Activated CD8-positive, alpha-beta T cell treated with anti-CD3 and anti-CD28 coated beads for 36 hours (primary cell): ENCODE data around the gene CD6. TPM values are rescaled to one million over a fixed set of nuclear protein-coding genes. Genes with fewer than 3 reads are reported as not detected.

Experiments used
- ATAC-seq: fragments of 200-7000 bp; cut with Tn5 transposase; one replicate; pipeline ENCODE4 v1.10.0; 2021; ENCODE audit warnings: mild to moderate bottlenecking, moderate library complexity
- CTCF ChIA-PET: fragments of 350-600 bp; sonication (Branson Sonifier 250); formaldehyde crosslinking; loops from one replicate; lab custom pipeline; 2021; ENCODE audit warnings: antibody characterized with exemption; lab: Charles Lee
- POLR2A ChIA-PET: fragments of 350-600 bp; sonication (Branson Sonifier 250); formaldehyde crosslinking; loops from one replicate; lab custom pipeline; 2021; ENCODE audit warnings: antibody characterized with exemption; lab: Charles Lee
- DNase-seq: peaks from one replicate; pipeline ENCODE4 v3.0.0-alpha.2; 2020
- H3K27ac Mint-ChIP-seq: one replicate; pipeline ENCODE4 v1.8.0; 2021; ENCODE audit warnings: mild to moderate bottlenecking, mixed read lengths
- H3K27me3 Mint-ChIP-seq: one replicate; pipeline ENCODE4 v1.8.0; 2021; ENCODE audit warnings: mixed read lengths
- H3K36me3 Mint-ChIP-seq: one replicate; pipeline ENCODE4 v1.8.0; 2021; ENCODE audit warnings: low read depth, mixed read lengths
- H3K4me1 Mint-ChIP-seq: one replicate; pipeline ENCODE4 v1.8.0; 2021; ENCODE audit warnings: low read depth, mixed read lengths
- H3K4me3 Mint-ChIP-seq: one replicate; pipeline ENCODE4 v1.8.0; 2021; ENCODE audit warnings: mild to moderate bottlenecking, moderate library complexity, mixed read lengths
- H3K9me3 Mint-ChIP-seq: one replicate; pipeline ENCODE4 v1.8.0; 2021; ENCODE audit warnings: mixed read lengths
- intact Hi-C: fragments of 100-400 bp; cut with micrococcal nuclease; formaldehyde crosslinking; loops from one replicate; pipeline ENCODE4 v1.10.0; 2022
- total RNA-seq, 2 experiments: library from RNA; stranded (reverse); gene quantifications; one replicate each; pipeline ENCODE4 v1.2.3, GENCODE V29; 2021
- TF ChIP-seq, protein P1 (sequence below): fragments of 200-600 bp; IDR thresholded peaks from one replicate; pipeline ENCODE4 v1.8.0; 2022; ENCODE audit warnings: antibody characterized with exemption, mild to moderate bottlenecking

Gene CD6
- total RNA-seq, 2 experiments from 2014 or later, result 196 to 201 TPM

- POLR2A ChIA-PET, result no interaction called here
- intact Hi-C loops, result no loop called here
Measured at GRCh38 chr11:61033417-61033816, 61.9 kb downstream of the CD6 start.

GRCh38 chr11:61034111-61034510 lies 62.6 kb downstream of the CD6 start:
- POLR2A ChIA-PET, result no interaction called here
- intact Hi-C loops, result no loop called here
- peaks cover 62% of the 10 kb centered on the region for H3K4me1 Mint-ChIP-seq
- no peaks in the 10 kb centered on the region for H3K9me3 Mint-ChIP-seq
- CTCF ChIA-PET, result interaction anchor here (0.6 to 1.3 kb wide), 2 partner anchors 16 to 153 kb away, joined by 3 read pairs; no protein-coding TSS in a partner anchor
- DNase-seq, result no peak
- TF ChIP-seq, protein P1, sequence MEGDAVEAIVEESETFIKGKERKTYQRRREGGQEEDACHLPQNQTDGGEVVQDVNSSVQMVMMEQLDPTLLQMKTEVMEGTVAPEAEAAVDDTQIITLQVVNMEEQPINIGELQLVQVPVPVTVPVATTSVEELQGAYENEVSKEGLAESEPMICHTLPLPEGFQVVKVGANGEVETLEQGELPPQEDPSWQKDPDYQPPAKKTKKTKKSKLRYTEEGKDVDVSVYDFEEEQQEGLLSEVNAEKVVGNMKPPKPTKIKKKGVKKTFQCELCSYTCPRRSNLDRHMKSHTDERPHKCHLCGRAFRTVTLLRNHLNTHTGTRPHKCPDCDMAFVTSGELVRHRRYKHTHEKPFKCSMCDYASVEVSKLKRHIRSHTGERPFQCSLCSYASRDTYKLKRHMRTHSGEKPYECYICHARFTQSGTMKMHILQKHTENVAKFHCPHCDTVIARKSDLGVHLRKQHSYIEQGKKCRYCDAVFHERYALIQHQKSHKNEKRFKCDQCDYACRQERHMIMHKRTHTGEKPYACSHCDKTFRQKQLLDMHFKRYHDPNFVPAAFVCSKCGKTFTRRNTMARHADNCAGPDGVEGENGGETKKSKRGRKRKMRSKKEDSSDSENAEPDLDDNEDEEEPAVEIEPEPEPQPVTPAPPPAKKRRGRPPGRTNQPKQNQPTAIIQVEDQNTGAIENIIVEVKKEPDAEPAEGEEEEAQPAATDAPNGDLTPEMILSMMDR, result no peak
- no peak overlapping the region for H3K27ac Mint-ChIP-seq
- H3K27me3 Mint-ChIP-seq, result no peaks in the 10 kb centered on the region
- no peak overlapping the region for H3K4me3 Mint-ChIP-seq
- peaks cover 29% of the 10 kb centered on the region for H3K36me3 Mint-ChIP-seq
- no peak for ATAC-seq

More at GRCh38 chr11:61033417-61033816, 61.9 kb downstream of the CD6 start:
- ATAC-seq (no peak), DNase-seq (no peak)
- Mint-ChIP-seq H3K4me1 (peaks cover 62% of the 10 kb centered on the region), H3K4me3 (no peak overlapping the region), H3K9me3 (no peaks in the 10 kb centered on the region), H3K27ac (no peak overlapping the region), H3K27me3 (no peaks in the 10 kb centered on the region), H3K36me3 (peaks cover 31% of the 10 kb centered on the region)
- TF ChIP-seq, protein P1, result no peak
- CTCF ChIA-PET, result no interaction called here

GRCh38 chr11:61034704-61035525 lies 63.4 kb downstream of the CD6 start:
- intact Hi-C loops, result no loop called here
- Mint-ChIP-seq H3K27me3 (no peaks in the 10 kb centered on the region), H3K9me3 (no peaks in the 10 kb centered on the region), H3K4me3 (no peak overlapping the region), H3K36me3 (peaks cover 27% of the 10 kb centered on the region), H3K4me1 (peaks cover 61% of the 10 kb centered on the region), H3K27ac (no peak overlapping the region)
- no peak for DNase-seq
- TF ChIP-seq, protein P1, result no peak
- POLR2A ChIA-PET, result interaction anchor here (1.8 kb wide), 1 partner anchor 9 kb away, joined by 6 read pairs; no protein-coding TSS in a partner anchor
- ATAC-seq, result no peak
- CTCF ChIA-PET, result interaction anchor here (0.6 to 1.3 kb wide), 2 partner anchors 15 to 152 kb away, joined by 3 read pairs; no protein-coding TSS in a partner anchor

GRCh38 chr11:61035526-61035835 lies 64.0 kb downstream of the CD6 start:
- CTCF ChIA-PET, result no interaction called here
- ATAC-seq, result no peak
- Mint-ChIP-seq H3K27ac (no peak overlapping the region), H3K4me3 (no peak overlapping the region), H3K27me3 (no peaks in the 10 kb centered on the region), H3K9me3 (no peaks in the 10 kb centered on the region), H3K36me3 (peaks cover 26% of the 10 kb centered on the region), H3K4me1 (peaks cover 61% of the 10 kb centered on the region)
- intact Hi-C loops, result no loop called here
- TF ChIP-seq, protein P1, result no peak
- no peak for DNase-seq
- POLR2A ChIA-PET, result interaction anchor here (1.2 to 1.8 kb wide), 3 partner anchors 9 to 64 kb away, joined by 3 to 6 read pairs (median 3); partner anchors contain the start of gene CD6
